Measurements from ENCODE around the gene WFIKKN2. TPM values are rescaled to one million over a fixed set of nuclear protein-coding genes. Genes with fewer than 3 reads are reported as not detected.

Gene WFIKKN2
- total and polyA plus RNA-seq, 4 donors = 0.01 to 0.31 (median 0.13) TPM

DNA sequence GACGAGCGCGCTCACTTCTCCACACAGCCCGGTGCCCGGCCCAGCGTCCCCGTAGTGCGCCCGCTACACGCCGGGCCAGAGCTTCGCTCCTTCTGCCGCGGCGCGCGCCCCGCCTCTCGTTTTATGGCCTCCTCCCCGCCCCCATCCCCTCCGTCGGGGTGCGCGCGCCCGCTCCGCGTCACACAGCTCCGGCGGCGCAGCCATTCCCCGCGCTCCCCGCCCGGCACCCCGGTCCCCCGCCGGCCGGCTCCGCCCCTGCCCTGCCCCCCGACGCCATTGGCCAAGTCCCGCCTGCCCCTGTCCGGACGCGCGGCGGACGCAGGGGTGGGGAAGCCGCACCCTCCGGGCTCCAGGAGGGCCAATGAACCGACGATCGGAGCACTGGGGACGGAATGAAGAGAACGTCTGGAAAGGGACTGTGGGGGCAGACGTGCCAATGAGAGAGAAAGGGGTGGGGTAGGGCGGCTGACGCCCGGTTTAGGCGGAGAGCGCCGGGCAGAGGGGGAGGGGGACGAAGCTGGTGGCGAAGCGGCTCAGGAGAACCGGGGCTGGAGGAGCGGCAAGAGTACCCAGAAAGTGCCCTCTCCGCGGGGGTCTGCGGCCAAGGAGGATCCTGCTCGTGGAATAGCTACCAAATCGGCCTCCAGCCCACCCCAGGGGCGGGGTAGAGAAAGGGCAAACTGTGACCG, 31.0 kb downstream of the WFIKKN2 start, which contains the start of gene TOB1:
TSS of gene TOB1 (minus strand) at position 94 of the 689 bp plus-strand sequence. CDS start 2,337 bp downstream, outside the sequence.
- Histone ChIP-seq H3K36me3 (ENCODE audit: control insufficient read depth in 4 of 4, insufficient read depth in 4 of 4, low read length in 4 of 4) (peaks cover 4 to 9% (median 6%) of the 10 kb centered on the region in 4 donors), H3K9ac (ENCODE audit: insufficient read depth in 1 of 2, low read length in 2 of 2) (peak within 1 kb of the TSS; percentile 70 to 84), H3K9me3 (ENCODE audit: control insufficient read depth in 4 of 4, insufficient read depth in 3 of 4, low read length in 3 of 4) (no peaks in the 10 kb centered on the region), H3K4me3 (peak within 1 kb of the TSS; percentile 92), H3K27ac (ENCODE audit: low read depth in 1 of 2, low read length in 1 of 2) (peak within 1 kb of the TSS; percentile 98 to 100), H3K4me1 (ENCODE audit: control insufficient read depth in 5 of 5, insufficient read depth in 5 of 5, low read length in 5 of 5) (peaks cover 0 to 19% (median 7%) of the 10 kb centered on the region in 5 donors), H3K27me3 (ENCODE audit: control insufficient read depth in 3 of 3, insufficient read depth in 3 of 3, low read length in 2 of 3) (no peaks in the 10 kb centered on the region)
- TF ChIP-seq CTCF (IDR thresholded peaks at IDR 0.05; ENCODE audit: control extremely low read depth, extremely low read depth) = no peak
- peak; percentile 89 for ATAC-seq (ENCODE audit: insufficient read depth, low FRiP score)
- DNase-seq = peak; percentile 98 to 99 (median 98)
- 1% methylated on average over 41 to 75 of the region's 75 CpGs for WGBS, 2 donors

DNA sequence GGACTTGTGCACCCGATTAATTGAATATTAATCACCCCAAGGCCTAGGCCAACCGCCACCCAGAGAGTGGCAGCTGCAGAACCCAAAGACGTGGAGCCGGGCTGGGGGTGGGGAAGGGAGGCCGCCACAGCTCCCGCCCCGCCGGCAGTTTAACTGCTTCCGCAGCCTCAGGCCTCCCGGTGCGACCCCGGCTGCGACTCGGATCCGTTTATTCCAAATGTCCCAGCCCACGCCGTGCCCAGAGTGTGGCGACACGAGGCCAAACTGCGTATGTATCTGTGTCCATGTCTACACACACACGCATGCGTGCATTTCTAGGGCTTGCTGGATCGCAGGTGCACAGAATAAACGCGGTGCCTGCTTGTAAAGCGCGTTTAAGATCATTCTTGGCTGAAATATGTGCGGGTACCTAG, 31.6 kb downstream of the WFIKKN2 start:
- peak in 1 of 3 donors; percentile 80 for DNase-seq
- no peak for ATAC-seq (ENCODE audit: insufficient read depth, low FRiP score)
- Histone ChIP-seq H3K27me3 (ENCODE audit: control insufficient read depth in 3 of 3, insufficient read depth in 3 of 3, low read length in 2 of 3) (no peaks in the 10 kb centered on the region), H3K4me3 (peak overlapping the region; percentile 63), H3K9me3 (ENCODE audit: control insufficient read depth in 4 of 4, insufficient read depth in 3 of 4, low read length in 3 of 4) (no peaks in the 10 kb centered on the region), H3K36me3 (ENCODE audit: control insufficient read depth in 4 of 4, insufficient read depth in 4 of 4, low read length in 4 of 4) (peaks cover 0 to 7% (median 5%) of the 10 kb centered on the region in 4 donors), H3K9ac (ENCODE audit: insufficient read depth in 1 of 2, low read length in 2 of 2) (peak overlapping the region; percentile 70 to 83), H3K4me1 (ENCODE audit: control insufficient read depth in 5 of 5, insufficient read depth in 5 of 5, low read length in 5 of 5) (peaks cover 0 to 19% (median 5%) of the 10 kb centered on the region in 5 donors), H3K27ac (ENCODE audit: low read depth in 1 of 2, low read length in 1 of 2) (peak overlapping the region; percentile 97 to 98)
- WGBS, 2 donors = 0% methylated on average over 28 of the region's 28 CpGs
- TF ChIP-seq CTCF (IDR thresholded peaks at IDR 0.05; ENCODE audit: control extremely low read depth, extremely low read depth) = no peak

GRCh38 chr17:50867363-50868139, 32.2 kb downstream of the WFIKKN2 start:
- Histone ChIP-seq H3K27ac (ENCODE audit: low read depth in 1 of 2, low read length in 1 of 2) (peak overlapping the region; percentile 97 to 98), H3K4me1 (ENCODE audit: control insufficient read depth in 5 of 5, insufficient read depth in 5 of 5, low read length in 5 of 5) (peaks cover 0 to 19% (median 7%) of the 10 kb centered on the region in 5 donors), H3K27me3 (ENCODE audit: control insufficient read depth in 3 of 3, insufficient read depth in 3 of 3, low read length in 2 of 3) (no peaks in the 10 kb centered on the region), H3K9me3 (ENCODE audit: control insufficient read depth in 4 of 4, insufficient read depth in 3 of 4, low read length in 3 of 4) (no peaks in the 10 kb centered on the region), H3K4me3 (peak overlapping the region; percentile 63), H3K9ac (ENCODE audit: insufficient read depth in 1 of 2, low read length in 2 of 2) (peak overlapping the region; percentile 70 to 83), H3K36me3 (ENCODE audit: control insufficient read depth in 4 of 4, insufficient read depth in 4 of 4, low read length in 4 of 4) (peaks cover 0 to 7% (median 5%) of the 10 kb centered on the region in 4 donors)
- ATAC-seq (ENCODE audit: insufficient read depth, low FRiP score) = peak; percentile 62
- WGBS, 2 donors = 0 to 1% methylated on average over 34 to 35 of the region's 35 CpGs
- no peak for TF ChIP-seq CTCF (IDR thresholded peaks at IDR 0.05; ENCODE audit: control extremely low read depth, extremely low read depth)
- peak; percentile 95 to 97 (median 96) for DNase-seq
